ENCODE data around the gene TAF11L14.
"Not testable (repeated sequence)": the region's sequence is repeated elsewhere in the genome, so short reads cannot be mapped to it uniquely, and the experiment has no call there.

- TF ChIP-seq EP300 (IDR thresholded peaks at IDR 0.05; ENCODE audit: borderline replicate concordance); YY1 (IDR thresholded peaks at IDR 0.05; ENCODE audit: low read depth); REST (IDR thresholded peaks at IDR 0.05; ENCODE audit: low read depth); NFIC (IDR thresholded peaks at IDR 0.05); CEBPB (IDR thresholded peaks at IDR 0.05); EGR1 (IDR thresholded peaks at IDR 0.05); TAF1 (IDR thresholded peaks at IDR 0.05; ENCODE audit: low read depth); RAD21 (IDR thresholded peaks at IDR 0.05; ENCODE audit: low read depth); ZBTB7A (IDR thresholded peaks at IDR 0.05; ENCODE audit: low read depth): not testable (repeated sequence)
- TF ChIP-seq, protein P1, sequence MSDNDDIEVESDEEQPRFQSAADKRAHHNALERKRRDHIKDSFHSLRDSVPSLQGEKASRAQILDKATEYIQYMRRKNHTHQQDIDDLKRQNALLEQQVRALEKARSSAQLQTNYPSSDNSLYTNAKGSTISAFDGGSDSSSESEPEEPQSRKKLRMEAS (IDR thresholded peaks at IDR 0.05), result not testable (repeated sequence)
These were observed 2.5 kb upstream of the TAF11L14 start, which contains the start of gene TAF11L13 for GRCh38 chr5:17631788-17632187.

Measured in Ishikawa (cell line).